Esophagus squamous epithelium (tissue), 5 donors: ENCODE results near the gene FNDC3B. TPM values are rescaled to one million over a fixed set of nuclear protein-coding genes. Genes with fewer than 3 reads are reported as not detected.

Source experiments
- DNase-seq: peaks from one replicate; lab custom pipeline; 2025; lab: John Stamatoyannopoulos, UW
- H3K27ac ChIP-seq, 4 donors: fragments of 200-600 bp; sonication (generic); one replicate each; pipeline ENCODE4 v1.5.1; 2016 to 2019; ENCODE audit warnings: mild to moderate bottlenecking in 1 of 4
- H3K27me3 ChIP-seq, 4 donors: fragments of 200-600 bp; sonication (generic); 1 replicate in 3 of 4; 2 replicates in 1 of 4; pipeline versions ENCODE4 v1.5.1 to v1.6.0; 2017 to 2021; ENCODE audit warnings: antibody characterized with exemption in 1 of 4
- H3K36me3 ChIP-seq, 3 donors: fragments of 200-600 bp; sonication (generic); one replicate each; pipeline ENCODE4 v1.5.1; 2016 to 2019
- H3K4me1 ChIP-seq, 3 donors: fragments of 200-600 bp; sonication (generic); one replicate each; pipeline ENCODE4 v1.5.1; 2017 to 2019
- H3K4me3 ChIP-seq, 4 donors: fragments of 200-600 bp; sonication (generic); 1 replicate in 3 of 4; 2 replicates in 1 of 4; pipeline ENCODE4 v1.5.1; 2016 to 2019; ENCODE audit warnings: mild to moderate bottlenecking in 2 of 4, moderate library complexity in 1 of 4
- H3K9me3 ChIP-seq, 3 donors: fragments of 200-600 bp; sonication (generic); one replicate each; pipeline ENCODE4 v1.5.1; 2016 to 2019
- POLR2A ChIP-seq, 4 donors: fragments of 450-650 bp; IDR thresholded peaks; one replicate each; pipeline ENCODE4 v1.6.1; 2017; ENCODE audit warnings: antibody characterized with exemption in 4 of 4, mild to moderate bottlenecking in 4 of 4, moderate library complexity in 3 of 4
- WGBS, 2 donors: methylation state at CpG; one replicate each; pipeline ENCODE4 v1.1.5; 2018; 5-methylcytosine and 5-hydroxymethylcytosine counted together
- intact Hi-C: fragments of 100-400 bp; cut with DNase I; formaldehyde crosslinking; loops from one replicate; pipeline ENCODE4 v1.15.0; 2022
- total RNA-seq, 4 donors: library from RNA; depleted of rRNA; stranded (reverse); fragments of >200 nt; gene quantifications; one replicate each; pipeline ENCODE4 v1.1.0, GENCODE V29; 2016
- TF ChIP-seq, protein P1 (sequence below), 6 experiments: fragments of 450-650 bp in 4 of 6; fragments of 200-600 bp in 2 of 6; sonication (generic) in 2 of 6; IDR thresholded peaks; one replicate each; pipeline ENCODE4 v1.5.1; 2016 to 2019; ENCODE audit warnings: antibody characterized with exemption in 6 of 6, mild to moderate bottlenecking in 4 of 6, moderate library complexity in 4 of 6
- donor health status: DM: yes; HTN: yes; CAD: no.

The FNDC3B gene
- total RNA-seq, 4 donors from 2014 or later, result 7.7 to 44.3 (median 20.4) TPM

DNA sequence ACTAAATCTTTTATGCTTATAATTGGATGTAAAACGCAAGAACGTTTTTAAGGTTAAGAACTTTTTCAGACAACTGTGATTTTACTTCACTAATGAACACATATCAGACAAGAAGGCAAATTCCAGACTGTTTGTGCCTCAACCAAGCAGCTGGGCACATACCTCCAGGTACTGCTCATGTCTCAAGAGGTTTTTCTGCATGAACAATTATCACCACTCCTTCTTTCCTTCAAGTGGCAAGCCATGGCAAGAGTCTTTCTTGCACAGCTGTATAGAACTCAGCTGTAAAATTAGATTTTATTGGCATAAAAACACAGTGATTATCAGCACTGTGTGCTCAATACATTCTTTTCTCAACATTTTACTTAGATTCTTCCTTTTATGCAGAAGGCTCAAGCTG is 64.3 kb downstream of the FNDC3B start:
- H3K27ac ChIP-seq, result no peak overlapping the region
- DNase-seq, result no peak
- no peak for TF ChIP-seq POLR2A (IDR thresholded peaks at IDR 0.05)
- TF ChIP-seq, protein P1, sequence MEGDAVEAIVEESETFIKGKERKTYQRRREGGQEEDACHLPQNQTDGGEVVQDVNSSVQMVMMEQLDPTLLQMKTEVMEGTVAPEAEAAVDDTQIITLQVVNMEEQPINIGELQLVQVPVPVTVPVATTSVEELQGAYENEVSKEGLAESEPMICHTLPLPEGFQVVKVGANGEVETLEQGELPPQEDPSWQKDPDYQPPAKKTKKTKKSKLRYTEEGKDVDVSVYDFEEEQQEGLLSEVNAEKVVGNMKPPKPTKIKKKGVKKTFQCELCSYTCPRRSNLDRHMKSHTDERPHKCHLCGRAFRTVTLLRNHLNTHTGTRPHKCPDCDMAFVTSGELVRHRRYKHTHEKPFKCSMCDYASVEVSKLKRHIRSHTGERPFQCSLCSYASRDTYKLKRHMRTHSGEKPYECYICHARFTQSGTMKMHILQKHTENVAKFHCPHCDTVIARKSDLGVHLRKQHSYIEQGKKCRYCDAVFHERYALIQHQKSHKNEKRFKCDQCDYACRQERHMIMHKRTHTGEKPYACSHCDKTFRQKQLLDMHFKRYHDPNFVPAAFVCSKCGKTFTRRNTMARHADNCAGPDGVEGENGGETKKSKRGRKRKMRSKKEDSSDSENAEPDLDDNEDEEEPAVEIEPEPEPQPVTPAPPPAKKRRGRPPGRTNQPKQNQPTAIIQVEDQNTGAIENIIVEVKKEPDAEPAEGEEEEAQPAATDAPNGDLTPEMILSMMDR (IDR thresholded peaks at IDR 0.05), result no peak
- intact Hi-C loops, result no loop called here
- H3K27me3 ChIP-seq, result no peaks in the 10 kb centered on the region
- no peak overlapping the region for H3K4me3 ChIP-seq
- WGBS, 2 donors, result 34 to 46% methylated on average over 2 of the region's 2 CpGs
- H3K4me1 ChIP-seq, result peaks cover 8 to 61% (median 31%) of the 10 kb centered on the region in 3 donors
- H3K36me3 ChIP-seq, result no peaks in the 10 kb centered on the region
- H3K9me3 ChIP-seq, result no peaks in the 10 kb centered on the region

DNA sequence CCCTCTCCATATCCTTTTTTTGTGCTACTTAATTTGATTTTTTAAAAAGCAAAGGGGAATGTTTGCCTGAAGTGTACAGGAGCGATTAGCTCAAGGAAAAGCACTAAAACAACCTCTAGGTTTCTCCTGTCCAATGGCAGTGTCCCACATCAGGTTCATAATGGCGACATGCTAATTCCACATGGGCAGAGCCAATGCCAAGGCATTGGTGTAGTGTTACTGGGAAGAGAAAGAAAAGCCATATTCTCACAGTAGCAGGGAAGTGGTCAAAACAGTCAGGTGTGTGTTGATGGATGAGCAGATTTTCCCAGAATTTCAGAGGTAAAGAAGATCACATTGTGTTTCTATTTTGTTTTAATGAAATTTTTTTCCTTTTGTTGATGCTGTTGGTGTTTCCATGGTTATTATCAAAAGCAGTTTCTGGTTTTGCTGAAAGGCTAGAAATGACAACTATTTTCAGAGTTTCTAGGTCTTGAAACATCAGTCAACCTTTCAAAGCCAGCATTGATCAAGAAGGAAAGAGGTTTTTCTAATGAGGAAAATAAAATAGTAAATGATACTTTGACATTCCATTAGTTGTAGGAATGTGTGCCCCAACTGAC is 65.2 kb downstream of the FNDC3B start:
- Histone ChIP-seq H3K36me3 (no peaks in the 10 kb centered on the region), H3K27me3 (no peaks in the 10 kb centered on the region), H3K4me3 (no peak overlapping the region), H3K4me1 (peaks cover 8 to 61% (median 31%) of the 10 kb centered on the region in 3 donors), H3K27ac (no peak overlapping the region), H3K9me3 (no peaks in the 10 kb centered on the region)
- WGBS, 2 donors, result 80 to 85% methylated on average over 2 of the region's 2 CpGs
- DNase-seq, result no peak
- intact Hi-C loops, result no loop called here
- TF ChIP-seq POLR2A (IDR thresholded peaks at IDR 0.05), result no peak
- TF ChIP-seq, protein P1 (IDR thresholded peaks at IDR 0.05), result no peak

DNA sequence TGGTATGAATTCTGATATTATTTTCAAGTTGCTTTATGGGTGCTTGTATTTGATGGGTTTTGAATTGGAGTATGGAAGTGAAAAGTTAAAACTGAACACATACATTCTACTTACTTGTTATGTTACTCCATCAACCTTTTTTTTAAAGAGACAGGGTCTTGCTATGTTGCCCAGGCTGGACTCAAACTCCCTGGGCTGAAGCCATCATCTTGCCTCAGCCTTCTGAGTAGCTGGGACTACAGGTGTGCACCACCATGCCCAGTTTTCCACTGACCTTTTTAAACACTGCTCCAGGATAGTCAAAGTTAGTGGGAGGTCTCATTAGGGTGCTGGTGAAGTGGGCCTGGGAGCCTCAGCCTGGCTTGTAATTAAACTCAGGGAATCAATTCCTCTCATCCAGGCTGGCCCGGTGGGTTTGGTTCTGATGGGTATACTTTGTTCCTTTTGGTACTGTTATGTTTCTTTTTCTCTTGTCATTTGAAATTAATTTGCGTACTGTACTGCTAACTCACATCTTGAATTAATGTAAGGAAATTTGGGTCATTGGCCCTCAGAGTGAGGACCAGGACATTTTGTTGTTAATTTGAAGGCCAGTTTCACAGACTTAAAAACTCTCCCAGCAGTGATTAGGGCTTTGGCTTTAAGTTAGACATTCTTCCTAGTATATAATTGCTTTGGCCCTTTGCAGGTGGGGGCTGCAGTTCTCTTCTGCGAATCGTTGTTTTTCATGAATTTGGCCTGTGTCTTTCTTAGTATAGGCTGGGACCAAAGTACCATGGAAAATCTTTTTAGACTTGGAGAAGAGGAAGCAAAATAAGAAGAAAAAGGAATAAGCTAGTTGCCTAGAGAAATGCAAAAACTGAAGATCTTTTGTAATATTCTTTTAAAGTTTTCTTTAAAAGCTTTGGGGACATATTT is 66.9 kb downstream of the FNDC3B start:
- peaks cover 8 to 61% (median 31%) of the 10 kb centered on the region in 3 donors for H3K4me1 ChIP-seq
- no peak for TF ChIP-seq POLR2A (IDR thresholded peaks at IDR 0.05)
- TF ChIP-seq, protein P1 (IDR thresholded peaks at IDR 0.05), result no peak
- WGBS, 2 donors, result 87 to 89% methylated on average over 4 of the region's 4 CpGs
- DNase-seq, result no peak
- intact Hi-C loops, result no loop called here
- no peak overlapping the region for H3K27ac ChIP-seq
- no peaks in the 10 kb centered on the region for H3K9me3 ChIP-seq
- H3K36me3 ChIP-seq, result no peaks in the 10 kb centered on the region
- H3K27me3 ChIP-seq, result no peaks in the 10 kb centered on the region
- no peak overlapping the region for H3K4me3 ChIP-seq

DNA sequence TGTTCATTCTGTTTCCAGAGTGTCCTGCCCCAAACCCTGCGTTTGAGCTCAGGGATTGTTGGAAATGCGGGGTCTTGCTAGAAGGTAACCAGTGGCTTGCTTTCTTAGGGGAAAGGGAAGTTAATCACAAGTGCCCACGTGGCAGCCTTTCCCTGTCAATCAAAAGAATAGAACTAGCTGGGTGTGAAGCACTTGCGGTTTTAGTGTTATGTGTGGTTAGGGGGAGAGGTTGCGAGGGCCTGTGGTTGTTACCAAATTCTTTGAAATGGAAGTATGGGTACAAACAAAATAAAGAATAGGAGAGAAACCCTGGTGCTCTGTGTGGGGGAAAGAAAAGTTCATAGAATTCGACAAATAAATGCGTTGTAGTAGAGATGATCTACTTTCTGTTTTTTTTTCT is 67.6 kb downstream of the FNDC3B start:
- intact Hi-C loops, result no loop called here
- no peak overlapping the region for H3K27ac ChIP-seq
- 61 to 62% methylated on average over 7 of the region's 7 CpGs for WGBS, 2 donors
- no peaks in the 10 kb centered on the region for H3K27me3 ChIP-seq
- H3K9me3 ChIP-seq, result no peaks in the 10 kb centered on the region
- no peaks in the 10 kb centered on the region for H3K36me3 ChIP-seq
- TF ChIP-seq POLR2A (IDR thresholded peaks at IDR 0.05), result no peak
- TF ChIP-seq, protein P1 (IDR thresholded peaks at IDR 0.05), result no peak
- peaks cover 8 to 61% (median 31%) of the 10 kb centered on the region in 3 donors for H3K4me1 ChIP-seq
- DNase-seq, result no peak
- H3K4me3 ChIP-seq, result no peak overlapping the region

DNA sequence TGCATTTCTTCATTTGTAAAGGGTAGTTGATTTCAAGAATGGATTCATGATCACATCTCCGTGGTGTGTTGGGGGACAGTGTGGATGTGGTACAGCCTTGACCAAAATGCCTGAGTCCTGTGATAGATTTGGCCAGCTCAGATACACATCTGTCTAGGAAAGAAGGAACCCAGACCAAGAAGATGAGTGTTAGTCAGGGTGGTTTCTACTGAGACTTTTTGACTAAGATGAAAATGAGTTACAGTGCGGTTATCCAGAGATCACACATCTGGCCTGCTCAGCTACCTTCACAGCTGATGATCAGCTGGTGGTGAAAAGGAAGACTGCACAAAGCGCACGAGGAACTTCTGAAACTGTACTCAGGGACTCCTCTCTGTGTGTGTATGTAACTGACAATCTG is 68.0 kb downstream of the FNDC3B start:
- no peak overlapping the region for H3K4me3 ChIP-seq
- H3K36me3 ChIP-seq, result no peaks in the 10 kb centered on the region
- no peak overlapping the region for H3K27ac ChIP-seq
- peaks cover 8 to 57% (median 31%) of the 10 kb centered on the region in 3 donors for H3K4me1 ChIP-seq
- TF ChIP-seq, protein P1 (IDR thresholded peaks at IDR 0.05), result no peak
- no peak for TF ChIP-seq POLR2A (IDR thresholded peaks at IDR 0.05)
- H3K27me3 ChIP-seq, result no peaks in the 10 kb centered on the region
- no peaks in the 10 kb centered on the region for H3K9me3 ChIP-seq
- intact Hi-C loops, result no loop called here
- 73 to 84% methylated on average over 4 of the region's 4 CpGs for WGBS, 2 donors
- DNase-seq, result no peak
